ENCODE measurements around the gene DEPDC5.

The DEPDC5 gene

DNA sequence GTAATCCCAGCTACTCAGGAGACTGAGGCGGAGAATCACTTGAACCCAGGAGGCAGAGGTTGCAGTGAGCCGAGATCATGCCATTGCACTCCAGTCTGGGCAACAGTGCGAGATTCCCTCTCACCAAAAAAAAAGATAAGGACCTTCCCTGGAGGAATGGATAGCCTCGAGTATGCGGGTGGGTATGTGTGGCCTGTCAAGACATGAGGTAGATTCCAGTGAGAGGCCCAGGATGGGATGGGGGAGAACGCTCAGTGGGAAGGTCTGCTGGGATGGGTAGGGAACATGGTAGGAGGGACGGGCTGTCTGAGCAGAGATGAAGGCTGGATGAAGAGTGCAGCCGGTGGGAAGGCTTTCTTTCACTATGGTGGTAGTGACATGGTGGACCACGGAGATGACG lies 151.5 kb downstream of the DEPDC5 start:
- no peak for TF ChIP-seq CTCF (IDR thresholded peaks at IDR 0.05; ENCODE audit: low read depth, low read length)
- DNase-seq (ENCODE audit: low read depth, low spot score), result no peak
- in situ Hi-C loops (cut with HindIII; ENCODE audit: low sequenced_read_pairs), result no loop called here
- H3K4me3 ChIP-seq (ENCODE audit: low read depth, low read length), result no peak overlapping the region

DNA sequence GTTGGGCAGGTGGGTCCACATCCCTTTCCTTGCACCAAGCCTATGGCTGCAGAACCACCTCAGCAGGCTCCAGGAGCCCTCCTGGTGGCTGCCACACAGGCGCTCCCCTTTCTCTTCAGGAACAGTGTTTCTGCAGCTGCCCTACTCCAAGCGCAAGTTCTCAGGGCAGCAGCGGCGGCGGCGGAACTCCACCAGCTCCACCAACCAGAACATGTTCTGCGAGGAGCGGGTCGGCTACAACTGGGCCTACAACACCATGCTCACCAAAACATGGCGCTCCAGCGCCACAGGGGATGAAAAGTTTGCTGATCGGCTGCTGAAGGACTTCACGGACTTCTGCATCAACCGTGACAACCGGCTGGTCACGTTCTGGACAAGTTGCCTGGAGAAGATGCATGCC lies 152.3 kb downstream of the DEPDC5 start:
- H3K4me3 ChIP-seq (ENCODE audit: low read depth, low read length), result no peak overlapping the region
- in situ Hi-C loops (cut with HindIII; ENCODE audit: low sequenced_read_pairs), result no loop called here
- TF ChIP-seq CTCF (IDR thresholded peaks at IDR 0.05; ENCODE audit: low read depth, low read length), result no peak
- DNase-seq (ENCODE audit: low read depth, low spot score), result no peak

DNA sequence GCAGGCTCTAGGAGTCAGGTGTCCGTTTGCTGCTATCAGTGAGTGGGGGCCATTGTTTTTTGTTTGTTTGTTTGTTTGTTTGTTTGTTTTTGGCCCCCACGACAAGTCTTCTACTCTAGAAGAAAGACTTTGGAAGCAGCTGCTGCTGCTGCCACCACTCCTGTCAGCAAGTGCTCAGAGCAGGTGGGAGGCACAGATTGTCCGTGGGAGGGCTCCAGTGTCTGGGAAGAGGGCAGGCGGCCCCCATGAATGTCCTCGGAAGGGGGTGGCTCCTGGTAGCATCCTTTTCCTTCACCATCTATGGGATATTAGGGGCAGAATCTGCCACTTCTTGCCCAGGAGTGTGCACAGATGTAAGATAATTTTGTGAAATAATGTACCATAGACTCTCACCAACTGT lies 152.8 kb downstream of the DEPDC5 start:
- TF ChIP-seq CTCF (IDR thresholded peaks at IDR 0.05; ENCODE audit: low read depth, low read length), result no peak
- in situ Hi-C loops (cut with HindIII; ENCODE audit: low sequenced_read_pairs), result no loop called here
- H3K4me3 ChIP-seq (ENCODE audit: low read depth, low read length), result no peak overlapping the region
- DNase-seq (ENCODE audit: low read depth, low spot score), result no peak

DNA sequence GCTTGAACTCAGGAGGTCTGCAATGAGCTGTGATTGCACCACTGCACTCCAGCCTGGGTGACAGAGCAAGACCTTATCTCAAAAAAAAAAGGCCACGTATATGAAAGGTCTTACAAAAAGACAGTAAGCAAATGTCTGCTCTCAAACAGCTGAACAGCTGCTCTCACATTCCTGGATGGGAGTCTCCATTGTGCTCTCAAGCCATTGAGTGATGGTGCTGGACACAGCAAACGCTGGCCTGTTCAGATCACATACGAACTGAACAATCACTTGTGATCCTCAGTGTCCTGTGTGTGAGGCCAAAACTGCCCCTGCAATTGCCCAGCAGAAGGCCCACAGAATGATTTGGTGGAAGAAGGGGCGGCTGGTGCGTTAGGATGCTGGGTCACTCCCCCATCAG lies 156.2 kb downstream of the DEPDC5 start:
- no peak for DNase-seq (ENCODE audit: low read depth, low spot score)
- TF ChIP-seq CTCF (IDR thresholded peaks at IDR 0.05; ENCODE audit: low read depth, low read length), result no peak
- no peak overlapping the region for H3K4me3 ChIP-seq (ENCODE audit: low read depth, low read length)
- in situ Hi-C loops (cut with HindIII; ENCODE audit: low sequenced_read_pairs), result no loop called here

DNA sequence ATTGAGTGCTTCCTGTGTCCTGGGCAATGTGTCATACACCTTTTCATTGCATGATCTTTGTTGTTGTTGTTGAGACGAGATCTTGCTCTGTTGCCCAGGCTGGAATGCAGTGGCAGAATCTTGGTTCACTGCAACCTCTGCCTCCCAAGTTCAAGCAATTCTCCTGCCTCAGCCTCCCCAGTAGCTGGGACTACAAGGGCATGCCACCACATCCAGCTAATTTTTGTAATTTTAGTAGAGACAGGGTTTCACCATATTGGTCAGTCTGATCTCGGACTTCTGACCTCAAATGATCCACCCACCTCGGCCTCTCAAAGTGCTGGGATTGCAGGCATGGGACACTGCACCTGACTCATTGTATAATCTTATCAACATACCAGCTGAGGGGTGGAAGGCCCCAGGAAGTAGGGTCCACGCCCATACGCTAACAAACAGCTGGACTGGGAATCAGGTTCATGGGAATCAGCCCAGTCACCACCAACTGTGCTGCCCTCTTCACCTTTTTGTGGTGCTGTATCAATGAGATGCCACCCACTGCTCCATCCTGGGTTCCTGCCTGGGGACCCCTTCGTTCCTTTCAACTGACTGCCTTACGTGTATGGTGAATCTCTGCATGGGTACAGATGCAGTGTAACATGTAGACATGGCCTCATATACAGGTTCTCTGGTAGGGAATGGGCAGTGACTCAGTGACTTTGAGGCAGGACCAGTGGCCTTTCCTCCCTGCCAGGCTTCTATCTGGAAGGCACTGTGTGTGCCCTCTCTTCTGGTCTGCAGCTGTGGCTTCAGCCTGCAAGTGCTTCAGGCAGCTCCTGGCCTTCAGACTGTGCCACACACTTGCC lies 158.0 kb downstream of the DEPDC5 start:
- no peak for DNase-seq (ENCODE audit: low read depth, low spot score)
- in situ Hi-C loops (cut with HindIII; ENCODE audit: low sequenced_read_pairs), result no loop called here
- no peak for TF ChIP-seq CTCF (IDR thresholded peaks at IDR 0.05; ENCODE audit: low read depth, low read length)
- H3K4me3 ChIP-seq (ENCODE audit: low read depth, low read length), result no peak overlapping the region

DNA sequence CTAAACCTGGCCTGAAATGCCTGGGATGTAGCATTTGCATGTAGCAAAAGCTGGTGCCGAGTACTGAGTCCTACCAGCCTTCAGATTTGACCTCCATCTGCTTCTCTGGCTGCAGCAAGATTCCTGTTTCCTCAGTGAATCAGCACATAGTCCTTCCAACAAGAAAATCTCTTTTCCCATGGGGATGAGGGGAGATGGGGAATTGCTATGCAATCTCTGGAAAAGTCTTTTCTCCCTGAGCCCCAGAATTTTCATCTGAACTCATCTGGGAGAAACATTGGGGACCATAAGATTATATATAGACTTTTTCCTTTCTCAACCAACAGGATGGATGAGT lies 158.6 kb downstream of the DEPDC5 start:
- TF ChIP-seq CTCF (IDR thresholded peaks at IDR 0.05; ENCODE audit: low read depth, low read length), result no peak
- no peak for DNase-seq (ENCODE audit: low read depth, low spot score)
- in situ Hi-C loops (cut with HindIII; ENCODE audit: low sequenced_read_pairs), result no loop called here
- no peak overlapping the region for H3K4me3 ChIP-seq (ENCODE audit: low read depth, low read length)

Data from astrocyte of the spinal cord (primary cell).